ENCODE results near the gene PKLR. TPM values are rescaled to one million over a fixed set of nuclear protein-coding genes. Genes with fewer than 3 reads are reported as not detected.

PKLR gene
- total RNA-seq, 4 donors from 2014 or later: not detected

DNA sequence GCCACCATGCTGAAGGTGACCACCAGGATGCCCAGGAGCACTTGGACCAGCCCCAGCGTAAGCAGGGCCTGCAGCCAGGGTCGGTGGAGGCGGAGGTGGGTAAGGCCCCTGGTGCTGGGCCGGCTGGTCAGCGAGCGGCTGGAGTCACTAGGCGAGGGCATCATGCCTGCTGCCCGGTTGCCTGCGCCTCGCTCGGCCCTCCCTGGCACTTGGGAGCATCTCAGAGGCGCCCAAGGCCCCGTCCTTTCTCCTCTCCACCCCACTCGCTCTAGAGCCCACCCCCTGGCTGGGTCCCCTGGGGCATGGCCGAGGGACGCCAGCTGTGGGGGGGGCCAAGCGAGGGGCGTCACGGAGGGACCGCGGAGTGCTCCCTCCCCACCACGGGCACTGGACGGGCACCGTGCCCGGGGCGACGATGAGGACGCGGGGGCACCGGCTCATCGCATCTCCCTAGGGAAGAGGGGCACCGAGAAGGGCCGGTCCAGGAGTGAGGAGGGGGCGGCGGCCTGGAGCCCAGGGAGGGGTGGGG, 46.5 kb downstream of the PKLR start:
- H3K27me3 ChIP-seq: no peaks in the 10 kb centered on the region
- H3K36me3 ChIP-seq: peaks cover 0 to 4% of the 10 kb centered on the region in 2 donors
- H3K4me1 ChIP-seq: peaks cover 14 to 29% of the 10 kb centered on the region in 2 donors
- H3K9me3 ChIP-seq: no peaks in the 10 kb centered on the region
- 0 to 6% methylated on average over 7 to 10 of the region's 35 CpGs for WGBS, 2 donors
- TF ChIP-seq, protein P1, sequence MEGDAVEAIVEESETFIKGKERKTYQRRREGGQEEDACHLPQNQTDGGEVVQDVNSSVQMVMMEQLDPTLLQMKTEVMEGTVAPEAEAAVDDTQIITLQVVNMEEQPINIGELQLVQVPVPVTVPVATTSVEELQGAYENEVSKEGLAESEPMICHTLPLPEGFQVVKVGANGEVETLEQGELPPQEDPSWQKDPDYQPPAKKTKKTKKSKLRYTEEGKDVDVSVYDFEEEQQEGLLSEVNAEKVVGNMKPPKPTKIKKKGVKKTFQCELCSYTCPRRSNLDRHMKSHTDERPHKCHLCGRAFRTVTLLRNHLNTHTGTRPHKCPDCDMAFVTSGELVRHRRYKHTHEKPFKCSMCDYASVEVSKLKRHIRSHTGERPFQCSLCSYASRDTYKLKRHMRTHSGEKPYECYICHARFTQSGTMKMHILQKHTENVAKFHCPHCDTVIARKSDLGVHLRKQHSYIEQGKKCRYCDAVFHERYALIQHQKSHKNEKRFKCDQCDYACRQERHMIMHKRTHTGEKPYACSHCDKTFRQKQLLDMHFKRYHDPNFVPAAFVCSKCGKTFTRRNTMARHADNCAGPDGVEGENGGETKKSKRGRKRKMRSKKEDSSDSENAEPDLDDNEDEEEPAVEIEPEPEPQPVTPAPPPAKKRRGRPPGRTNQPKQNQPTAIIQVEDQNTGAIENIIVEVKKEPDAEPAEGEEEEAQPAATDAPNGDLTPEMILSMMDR (IDR thresholded peaks at IDR 0.05): no peak
- no peak for TF ChIP-seq POLR2A (IDR thresholded peaks at IDR 0.05)
- intact Hi-C loops (cut with DNase I): loop anchor here (5.0 kb wide), 2 partner anchors 68 to 338 kb away; partner anchors contain the start of gene RUSC1
- H3K27ac ChIP-seq: peak overlapping the region; percentile 89 to 98 (median 95)
- H3K4me3 ChIP-seq (replicated peaks in 1 of 3): peak overlapping the region; percentile 63 to 93 (median 78)
- DNase-seq: peak; percentile 23 to 29

DNA sequence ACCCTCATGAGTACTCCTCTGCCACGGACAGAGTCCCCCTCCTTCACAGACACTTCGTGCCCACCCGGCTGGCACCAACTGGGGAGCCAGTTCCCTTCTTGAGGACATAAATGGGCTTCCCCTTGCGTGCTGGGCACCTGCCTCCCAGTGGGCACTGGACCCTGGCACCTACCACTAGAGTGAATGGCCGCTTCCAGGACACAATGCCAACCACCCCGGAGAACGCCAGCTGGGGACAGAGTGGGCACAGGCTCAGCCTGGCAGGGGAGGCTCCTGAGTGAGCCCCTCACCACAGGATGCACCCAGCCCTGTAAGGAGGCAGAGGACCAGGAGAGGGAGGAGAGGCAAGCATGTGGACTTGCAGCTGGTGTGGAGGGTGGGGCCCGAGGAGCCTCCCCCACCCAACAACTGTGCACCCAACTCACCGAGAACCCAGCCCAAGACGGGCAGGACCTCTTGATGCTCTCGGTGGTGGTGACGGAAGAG, 47.0 kb downstream of the PKLR start:
- peak overlapping the region in 1 of 3 donors; percentile 93 for H3K4me3 ChIP-seq (replicated peaks in 1 of 3)
- no peaks in the 10 kb centered on the region for H3K9me3 ChIP-seq
- no peak for DNase-seq
- no peaks in the 10 kb centered on the region for H3K27me3 ChIP-seq
- peak overlapping the region in 2 of 3 donors; percentile 13 to 95 for H3K27ac ChIP-seq
- WGBS, 2 donors: 13 to 49% methylated on average over 4 to 7 of the region's 12 CpGs
- peaks cover 0 to 4% of the 10 kb centered on the region in 2 donors for H3K36me3 ChIP-seq
- no peak for TF ChIP-seq POLR2A (IDR thresholded peaks at IDR 0.05)
- TF ChIP-seq, protein P1 (IDR thresholded peaks at IDR 0.05): no peak
- intact Hi-C loops (cut with DNase I): loop anchor here (5.0 kb wide), 1 partner anchor 338 kb away; no protein-coding TSS in a partner anchor
- peaks cover 14 to 29% of the 10 kb centered on the region in 2 donors for H3K4me1 ChIP-seq

DNA sequence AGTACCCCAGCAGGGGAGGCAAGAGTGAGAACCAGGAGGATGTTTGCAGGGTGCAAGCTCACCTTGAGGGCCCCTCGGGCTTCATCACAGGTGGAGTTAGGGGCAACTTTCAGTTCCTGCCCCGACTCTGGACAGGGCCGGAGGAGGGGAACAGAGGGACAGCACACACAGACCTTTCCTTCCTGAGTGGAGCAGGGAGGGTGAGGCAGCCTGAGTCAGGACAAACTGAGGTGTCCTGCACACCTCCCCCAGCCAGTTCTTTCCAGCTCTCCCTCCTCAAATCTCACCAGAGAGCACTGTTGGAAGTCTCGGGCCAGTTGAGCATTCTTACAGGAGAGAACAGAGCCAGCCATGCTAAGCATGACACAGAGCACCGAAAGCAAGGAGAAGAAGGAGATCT, 47.4 kb downstream of the PKLR start:
- WGBS, 2 donors: 61 to 63% methylated on average over 5 of the region's 5 CpGs
- intact Hi-C loops (cut with DNase I): loop anchor here (5.0 kb wide), 1 partner anchor 339 kb away; no protein-coding TSS in a partner anchor
- no peaks in the 10 kb centered on the region for H3K27me3 ChIP-seq
- no peak overlapping the region for H3K27ac ChIP-seq
- DNase-seq: no peak
- peaks cover 0 to 4% of the 10 kb centered on the region in 2 donors for H3K36me3 ChIP-seq
- H3K4me1 ChIP-seq: peaks cover 14 to 29% of the 10 kb centered on the region in 2 donors
- H3K9me3 ChIP-seq: no peaks in the 10 kb centered on the region
- no peak overlapping the region for H3K4me3 ChIP-seq (replicated peaks in 1 of 3)
- TF ChIP-seq POLR2A (IDR thresholded peaks at IDR 0.05): no peak

DNA sequence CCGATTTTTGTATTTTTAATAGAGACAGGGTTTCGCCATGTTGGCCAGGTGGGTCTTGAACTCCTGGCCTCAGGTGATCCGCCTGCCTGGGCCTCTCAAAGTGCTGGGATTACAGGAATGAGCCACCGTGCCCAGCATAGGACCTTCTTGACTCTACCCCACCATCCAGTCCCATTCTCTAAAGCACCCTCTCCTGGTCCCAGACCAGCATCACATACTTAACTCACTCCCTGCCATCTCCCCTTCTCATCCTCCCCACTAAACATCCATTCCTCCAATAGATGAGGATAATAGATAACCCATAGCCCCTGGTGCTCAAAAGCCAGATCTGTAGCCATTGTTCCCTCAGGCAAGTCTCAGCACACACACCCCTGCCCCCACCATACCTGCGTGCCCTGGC, 48.0 kb downstream of the PKLR start:
- no peaks in the 10 kb centered on the region for H3K9me3 ChIP-seq
- peaks cover 14 to 29% of the 10 kb centered on the region in 2 donors for H3K4me1 ChIP-seq
- TF ChIP-seq, protein P1 (IDR thresholded peaks at IDR 0.05): no peak
- no peak for TF ChIP-seq POLR2A (IDR thresholded peaks at IDR 0.05)
- no peak overlapping the region for H3K27ac ChIP-seq
- no peaks in the 10 kb centered on the region for H3K27me3 ChIP-seq
- 90% methylated on average over 5 of the region's 5 CpGs for WGBS, 2 donors
- peaks cover 0 to 3% of the 10 kb centered on the region in 2 donors for H3K36me3 ChIP-seq
- intact Hi-C loops (cut with DNase I): loop anchor here (5.0 kb wide), 1 partner anchor 339 kb away; no protein-coding TSS in a partner anchor
- no peak overlapping the region for H3K4me3 ChIP-seq (replicated peaks in 1 of 3)
- no peak for DNase-seq

DNA sequence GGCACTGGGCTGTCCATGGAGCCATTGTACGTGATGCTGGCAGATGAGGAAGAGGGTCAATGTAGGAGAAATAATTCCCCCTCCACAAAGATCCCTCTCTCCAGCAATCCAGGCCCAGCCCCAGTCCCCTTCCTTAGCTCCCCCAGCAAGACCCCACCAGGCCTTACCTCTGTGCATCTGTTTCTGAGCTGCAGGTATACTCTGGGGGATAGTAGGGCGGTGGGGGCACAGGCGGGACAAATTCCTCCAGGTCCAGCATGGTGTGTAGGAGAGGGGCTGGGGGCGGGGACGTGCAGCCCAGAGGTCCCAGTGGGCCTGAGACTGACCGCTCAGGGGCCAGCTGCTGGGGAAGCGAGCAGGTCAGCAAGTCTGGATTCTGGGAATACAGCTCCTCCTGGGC, 49.7 kb downstream of the PKLR start:
- Histone ChIP-seq H3K9me3 (no peaks in the 10 kb centered on the region), H3K27me3 (no peaks in the 10 kb centered on the region), H3K4me3 (replicated peaks in 1 of 3) (no peak overlapping the region), H3K27ac (no peak overlapping the region), H3K4me1 (peaks cover 14 to 29% of the 10 kb centered on the region in 2 donors), H3K36me3 (peaks cover 0 to 4% of the 10 kb centered on the region in 2 donors)
- intact Hi-C loops (cut with DNase I): loop anchor here (5.0 kb wide), 1 partner anchor 341 kb away; no protein-coding TSS in a partner anchor
- TF ChIP-seq, protein P1 (IDR thresholded peaks at IDR 0.05): no peak
- TF ChIP-seq POLR2A (IDR thresholded peaks at IDR 0.05): no peak
- 74 to 86% methylated on average over 3 to 7 of the region's 7 CpGs for WGBS, 2 donors
- DNase-seq: no peak
